Fibroblast of villous mesenchyme (primary cell): ENCODE data around the gene PPP3CB. TPM values are rescaled to one million over a fixed set of nuclear protein-coding genes. Genes with fewer than 3 reads are reported as not detected.

Source experiments
- DNase-seq: peaks from one replicate; pipeline ENCODE4 v3.0.0-alpha.2; 2010; ENCODE audit warnings: low read depth
- H3K4me3 ChIP-seq: 2 replicates; pipeline ENCODE4 v1.5.1; 2011; ENCODE audit warnings: low read depth, mild to moderate bottlenecking, low read length
- total RNA-seq: library from RNA; depleted of rRNA; stranded (reverse); fragments of >200 nt; gene quantifications from 2 replicates; pipeline ENCODE4 v1.2.3, GENCODE V29; 2012
- TF ChIP-seq, protein P1 (sequence below): IDR thresholded peaks from 2 replicates; pipeline ENCODE4 v1.5.1; 2012; ENCODE audit warnings: low read depth, mild to moderate bottlenecking, low read length; ENCODE audit not compliant: insufficient read depth

The PPP3CB gene
- total RNA-seq, 1 donor, result 27.2 TPM

DNA sequence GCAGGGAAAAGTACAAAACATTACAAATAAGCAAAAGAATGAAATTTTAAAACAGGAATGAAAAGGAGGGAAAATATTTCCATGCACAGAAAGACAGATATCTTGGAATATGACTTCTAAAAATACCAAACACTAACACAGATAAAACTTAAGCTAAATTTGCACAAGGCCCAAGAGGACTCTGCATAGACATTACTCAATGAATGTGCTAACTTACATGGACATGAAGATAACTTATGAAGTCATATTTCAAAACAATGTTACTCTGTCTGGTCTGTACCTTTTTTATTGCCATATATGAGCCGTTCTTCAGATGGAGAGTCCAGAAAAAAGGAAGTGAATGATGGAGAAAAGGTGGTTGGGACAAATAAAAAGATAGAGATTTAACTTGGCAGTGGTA is 47.4 kb downstream of the PPP3CB start:
- no peak overlapping the region for H3K4me3 ChIP-seq
- no peak for DNase-seq
- TF ChIP-seq, protein P1, sequence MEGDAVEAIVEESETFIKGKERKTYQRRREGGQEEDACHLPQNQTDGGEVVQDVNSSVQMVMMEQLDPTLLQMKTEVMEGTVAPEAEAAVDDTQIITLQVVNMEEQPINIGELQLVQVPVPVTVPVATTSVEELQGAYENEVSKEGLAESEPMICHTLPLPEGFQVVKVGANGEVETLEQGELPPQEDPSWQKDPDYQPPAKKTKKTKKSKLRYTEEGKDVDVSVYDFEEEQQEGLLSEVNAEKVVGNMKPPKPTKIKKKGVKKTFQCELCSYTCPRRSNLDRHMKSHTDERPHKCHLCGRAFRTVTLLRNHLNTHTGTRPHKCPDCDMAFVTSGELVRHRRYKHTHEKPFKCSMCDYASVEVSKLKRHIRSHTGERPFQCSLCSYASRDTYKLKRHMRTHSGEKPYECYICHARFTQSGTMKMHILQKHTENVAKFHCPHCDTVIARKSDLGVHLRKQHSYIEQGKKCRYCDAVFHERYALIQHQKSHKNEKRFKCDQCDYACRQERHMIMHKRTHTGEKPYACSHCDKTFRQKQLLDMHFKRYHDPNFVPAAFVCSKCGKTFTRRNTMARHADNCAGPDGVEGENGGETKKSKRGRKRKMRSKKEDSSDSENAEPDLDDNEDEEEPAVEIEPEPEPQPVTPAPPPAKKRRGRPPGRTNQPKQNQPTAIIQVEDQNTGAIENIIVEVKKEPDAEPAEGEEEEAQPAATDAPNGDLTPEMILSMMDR, result no peak

DNA sequence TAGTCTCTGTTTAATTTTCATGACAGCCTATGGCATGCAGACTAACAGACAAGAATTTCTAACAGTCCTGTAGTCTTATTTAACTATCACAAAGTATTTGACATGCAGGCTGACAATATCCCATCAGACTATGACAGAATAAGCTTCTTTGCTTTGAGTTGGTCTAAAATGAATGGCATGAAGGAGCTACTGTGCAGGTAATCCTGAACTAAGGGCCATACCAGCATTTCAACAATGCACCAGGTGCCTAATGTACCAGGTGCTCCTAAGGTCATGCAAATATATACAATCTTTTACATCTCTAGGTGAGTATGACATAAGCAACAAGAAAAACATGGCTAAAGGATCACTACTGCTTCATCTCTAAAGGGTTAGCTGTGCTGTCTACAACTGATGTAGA is 48.9 kb downstream of the PPP3CB start:
- no peak overlapping the region for H3K4me3 ChIP-seq
- TF ChIP-seq, protein P1, result no peak
- no peak for DNase-seq

DNA sequence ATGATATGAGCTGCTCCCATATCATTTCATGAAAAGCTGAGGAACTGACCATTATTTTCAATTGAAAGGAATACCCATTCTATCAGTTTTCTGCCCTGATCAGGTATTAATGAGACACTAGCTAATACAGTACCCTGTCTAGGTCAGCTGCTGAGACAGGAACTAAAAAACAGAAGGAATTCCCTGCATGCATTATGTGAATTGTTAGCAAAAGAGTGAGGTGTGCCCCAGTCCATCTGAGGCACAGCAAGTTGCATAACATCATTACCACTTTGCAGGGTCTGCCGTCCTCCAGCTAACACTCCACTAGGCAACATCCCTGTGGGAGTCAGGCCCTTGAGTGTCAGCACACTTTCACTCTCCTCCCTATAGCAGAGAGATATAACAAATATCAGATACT is 51.4 kb downstream of the PPP3CB start:
- DNase-seq, result no peak
- TF ChIP-seq, protein P1, result no peak
- H3K4me3 ChIP-seq, result no peak overlapping the region

DNA sequence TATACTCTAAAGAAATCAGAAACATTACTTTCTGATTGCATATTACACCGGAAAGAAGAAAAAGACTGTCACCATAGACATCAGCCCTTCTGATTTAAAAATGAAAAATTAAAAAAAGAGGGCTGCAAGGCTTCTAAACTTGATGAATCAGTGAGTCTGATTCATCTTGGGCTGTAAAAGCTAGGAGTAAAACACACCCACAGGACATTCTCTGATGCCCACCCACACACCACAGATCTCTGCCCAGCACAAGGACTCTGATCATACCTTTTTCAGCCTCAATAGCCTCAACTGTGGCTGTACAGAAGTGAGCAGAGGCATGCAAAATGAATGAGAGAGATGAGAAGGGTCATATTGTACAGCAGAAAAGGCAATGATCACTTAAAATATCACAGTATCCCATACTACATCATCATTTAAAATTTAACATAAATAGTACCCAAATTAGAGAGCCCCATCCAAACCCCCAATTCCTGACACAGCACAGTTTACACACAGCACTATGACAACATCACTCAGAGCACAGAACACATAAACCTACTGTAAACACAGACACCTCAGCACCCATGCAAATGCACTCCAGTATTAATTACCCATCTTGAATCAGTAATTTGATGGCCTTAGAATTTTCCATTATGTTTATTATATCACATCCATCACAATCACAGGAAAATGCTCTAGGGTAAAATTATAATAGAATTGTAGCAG is 56.1 kb downstream of the PPP3CB start:
- TF ChIP-seq, protein P1, result no peak
- H3K4me3 ChIP-seq, result no peak overlapping the region
- peak; percentile 28 for DNase-seq

DNA sequence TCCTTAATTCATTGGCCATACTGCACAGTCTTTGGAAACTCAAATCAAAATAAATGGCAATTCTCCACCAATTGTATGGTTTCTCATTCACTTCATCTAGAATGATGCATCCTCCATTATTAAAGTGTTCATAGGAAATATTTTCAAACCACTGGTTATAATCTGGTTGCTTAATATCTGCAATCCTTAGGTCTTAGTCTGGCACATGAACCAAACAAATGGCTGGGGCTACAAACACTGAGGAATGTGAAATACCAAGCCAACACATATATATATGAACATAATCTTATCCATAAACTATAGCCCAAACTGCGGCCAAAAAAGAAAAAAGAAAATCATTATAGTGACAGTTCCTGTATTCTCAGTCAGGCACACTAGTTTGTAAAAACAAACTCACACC is 56.8 kb downstream of the PPP3CB start:
- DNase-seq, result peak; percentile 59
- TF ChIP-seq, protein P1, result no peak
- H3K4me3 ChIP-seq, result no peak overlapping the region

DNA sequence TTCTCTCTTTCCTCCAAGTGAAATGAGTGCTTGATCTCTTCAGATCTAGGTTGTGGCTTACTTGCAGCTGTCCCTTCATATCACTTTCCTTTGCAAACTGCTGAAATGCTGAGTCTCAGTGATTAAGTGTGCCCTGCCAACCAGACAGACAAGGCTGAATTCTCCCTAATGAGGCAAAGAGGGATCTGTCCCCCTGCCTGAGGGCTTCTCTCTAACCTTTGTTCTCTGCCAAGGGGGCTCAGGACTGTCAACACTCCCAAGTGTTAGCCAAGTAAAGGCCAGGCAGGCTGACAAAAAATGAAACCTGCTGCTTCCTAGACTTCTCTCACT is 62.3 kb downstream of the PPP3CB start, which contains the start of gene MSS51:
Gene MSS51, minus strand, starts transcription at position 24 of the 330 bp plus-strand sequence. CDS start 5,277 bp downstream, outside the sequence.
- TF ChIP-seq, protein P1, result no peak
- no peak for DNase-seq
- H3K4me3 ChIP-seq, result no peak within 1 kb of the TSS
